Suppressor macrophage (primary cell): ENCODE measurements around the gene GAN.
"Not testable (repeated sequence)": the region's sequence is repeated elsewhere in the genome, so short reads cannot be mapped to it uniquely, and the experiment has no call there.

Experiments
- DNase-seq, 4 experiments: peaks; one replicate each; pipeline ENCODE4 v3.0.0-alpha.2; 2020 to 2022

GAN gene

GRCh38 chr16:81310045-81310644 lies 4.6 kb upstream of the GAN start:
- DNase-seq, result no peak

GRCh38 chr16:81311762-81312161 lies 3.0 kb upstream of the GAN start:
- DNase-seq, result no peak

GRCh38 chr16:81313701-81314602 lies 810 bp upstream of the GAN start:
- no peak for DNase-seq

GRCh38 chr16:81315271-81316175 lies 761 bp downstream of the GAN start:
- DNase-seq, result peak; percentile 64 to 86 (median 75)

- DNase-seq, result no peak
These were observed 1.4 kb downstream of the GAN start for GRCh38 chr16:81316176-81316496.

GRCh38 chr16:81318711-81319110 lies 3.9 kb downstream of the GAN start:
- no peak for DNase-seq

- DNase-seq, result no peak
These were observed 4.6 kb downstream of the GAN start for GRCh38 chr16:81319221-81319912.

GRCh38 chr16:81321039-81321438 lies 6.3 kb downstream of the GAN start:
- DNase-seq, result no peak

- no peak for DNase-seq
These were observed 6.8 kb downstream of the GAN start for GRCh38 chr16:81321536-81321935.

GRCh38 chr16:81324808-81325207 lies 10.0 kb downstream of the GAN start:
- DNase-seq, result no peak

GRCh38 chr16:81327011-81327410 lies 12.2 kb downstream of the GAN start:
- no peak for DNase-seq

GRCh38 chr16:81327447-81328196 lies 12.9 kb downstream of the GAN start:
- DNase-seq, result no peak

- no peak for DNase-seq
These were observed 15.2 kb downstream of the GAN start for GRCh38 chr16:81329947-81330346.

GRCh38 chr16:81333356-81333755 lies 18.6 kb downstream of the GAN start:
- no peak for DNase-seq

- no peak for DNase-seq
These were observed 20.9 kb downstream of the GAN start for GRCh38 chr16:81335669-81336068.

GRCh38 chr16:81337097-81337496 lies 22.3 kb downstream of the GAN start:
- DNase-seq, result no peak

GRCh38 chr16:81345172-81345571 lies 30.4 kb downstream of the GAN start:
- DNase-seq, result not testable (repeated sequence)

GRCh38 chr16:81347425-81347824 lies 32.7 kb downstream of the GAN start:
- DNase-seq, result no peak

- no peak for DNase-seq
These were observed 35.0 kb downstream of the GAN start for GRCh38 chr16:81349608-81350305.

GRCh38 chr16:81350306-81350615 lies 35.5 kb downstream of the GAN start:
- DNase-seq, result peak in 2 of 4 experiments; percentile 7 to 17

GRCh38 chr16:81353895-81354294 lies 39.1 kb downstream of the GAN start:
- no peak for DNase-seq
